GM21576 (cell line): Measurements from ENCODE around the gene SELENOF.

Experiments used
- ATAC-seq: cut with Tn5 transposase; IDR thresholded peaks from one replicate; pipeline ENCODE4 v1.9.1; 2021; ENCODE audit warnings: mild to moderate bottlenecking, moderate library complexity; ENCODE audit not compliant: unreplicated experiment

Gene SELENOF

DNA sequence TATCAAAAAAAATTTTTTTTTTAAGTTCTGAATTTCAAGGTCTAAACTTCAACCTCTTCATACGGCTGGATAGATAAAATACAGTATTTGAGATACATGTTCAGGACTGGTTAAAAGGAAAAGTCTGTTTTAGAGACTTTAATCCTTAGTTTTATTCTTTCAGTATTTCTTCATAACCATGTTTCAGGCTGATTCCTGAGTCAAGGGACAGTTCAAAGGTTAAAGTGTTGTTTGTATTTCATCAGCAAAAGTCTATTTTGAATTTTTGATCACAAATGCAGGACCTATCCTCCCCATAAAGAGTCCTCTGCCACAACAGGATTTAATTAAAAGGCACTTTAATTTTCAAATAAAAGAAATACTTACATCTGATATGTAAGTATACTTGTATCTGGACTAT is 53.5 kb downstream of the SELENOF start:
- no peak for ATAC-seq

GRCh38 chr1:86860020-86860419 is 53.9 kb downstream of the SELENOF start:
- ATAC-seq, result no peak

- no peak for ATAC-seq
Measured at GRCh38 chr1:86858524-86859261, 55.2 kb downstream of the SELENOF start.

- ATAC-seq, result no peak
Measured at GRCh38 chr1:86856196-86856595, 57.7 kb downstream of the SELENOF start.

- ATAC-seq, result no peak
Measured at GRCh38 chr1:86854352-86854751, 59.6 kb downstream of the SELENOF start.

DNA sequence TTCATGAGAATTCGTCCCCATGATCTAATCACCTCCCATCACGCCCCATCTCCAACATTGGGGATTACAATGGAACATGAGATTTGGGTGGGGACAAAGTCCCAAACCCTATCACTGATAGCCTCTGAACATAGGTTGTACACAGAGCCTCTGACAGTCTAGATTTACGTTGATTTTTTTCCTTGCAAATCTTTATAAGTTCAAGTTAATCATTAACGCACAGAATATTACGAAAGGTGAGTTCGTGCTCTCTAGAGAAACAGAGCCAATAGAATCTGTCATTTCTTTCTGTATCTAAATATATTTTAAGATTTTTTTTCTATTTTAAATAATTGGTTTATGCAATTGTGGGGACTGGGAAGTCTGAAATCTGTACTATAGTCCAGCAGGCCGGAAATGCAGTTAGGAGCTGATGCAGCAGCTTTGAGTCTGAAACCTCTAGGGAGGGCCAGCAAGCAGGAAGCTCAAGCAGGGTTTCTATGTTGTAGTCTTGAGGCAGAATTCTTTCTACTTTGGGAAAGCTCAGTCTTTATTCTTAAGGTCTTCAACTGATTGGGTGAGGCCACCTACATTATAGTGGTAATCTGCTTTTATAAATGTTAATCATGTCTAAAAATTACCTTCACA is 61.0 kb downstream of the SELENOF start:
- no peak for ATAC-seq

DNA sequence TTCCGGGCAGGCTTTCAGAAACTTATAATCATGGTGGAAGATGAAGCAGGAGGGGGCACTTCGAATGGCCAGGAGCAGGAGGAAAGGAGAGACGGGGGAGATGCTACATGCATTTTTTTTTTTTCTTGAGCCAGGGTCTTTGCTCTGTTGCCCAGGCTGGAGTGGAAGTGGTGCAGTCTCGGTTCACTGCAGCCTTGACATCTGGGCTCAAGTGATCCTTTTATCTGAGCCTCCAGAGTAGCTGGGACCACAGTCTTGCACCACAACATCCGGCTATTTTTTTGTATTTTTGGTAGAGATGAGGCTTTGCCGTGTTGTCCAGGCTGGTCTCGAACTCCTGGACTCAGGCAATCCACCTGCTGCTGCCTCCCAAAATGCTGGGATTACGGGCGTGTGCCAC is 61.6 kb downstream of the SELENOF start:
- no peak for ATAC-seq

GRCh38 chr1:86849756-86850155 is 64.2 kb downstream of the SELENOF start:
- ATAC-seq, result no peak

DNA sequence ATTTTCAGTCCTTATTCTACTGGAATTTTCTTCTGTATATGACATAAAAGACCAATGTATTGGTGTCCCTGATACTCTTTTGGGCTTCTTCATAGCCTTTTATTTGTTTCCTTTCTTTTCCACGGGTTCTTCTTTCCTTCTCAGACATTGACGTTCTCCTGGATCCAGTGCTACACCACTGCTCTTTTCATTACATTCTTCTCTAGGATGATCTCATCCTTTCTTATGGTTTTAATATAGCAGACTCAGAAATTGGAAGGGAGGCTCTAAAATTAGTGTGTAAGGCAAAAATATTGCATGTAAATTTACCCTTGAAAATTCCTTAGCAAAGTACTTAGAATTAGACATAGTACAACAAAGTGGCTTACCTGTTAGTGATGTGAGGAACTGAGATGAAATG is 65.3 kb downstream of the SELENOF start:
- ATAC-seq, result no peak

- ATAC-seq, result no peak
Measured at GRCh38 chr1:86846164-86846647, 67.7 kb downstream of the SELENOF start.

DNA sequence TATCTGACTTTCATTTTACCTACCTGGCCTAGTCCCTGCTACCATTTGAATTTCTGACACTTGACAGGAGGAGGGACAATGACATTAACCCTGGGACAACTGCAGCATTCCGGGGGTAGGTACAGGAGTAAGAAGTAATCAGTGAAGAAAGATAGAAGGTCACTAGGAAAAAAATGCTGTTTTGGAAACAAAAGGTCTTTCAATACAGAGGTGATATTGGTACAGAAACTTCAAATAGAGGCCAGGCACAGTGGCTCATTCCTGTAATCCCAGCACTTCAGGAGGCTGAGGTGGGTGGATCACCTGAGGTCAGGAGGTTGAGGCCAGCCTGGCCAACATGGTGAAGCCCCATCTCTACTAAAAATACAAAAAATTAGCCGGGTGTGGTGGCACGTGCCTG is 68.4 kb downstream of the SELENOF start:
- no peak for ATAC-seq

- no peak for ATAC-seq
Measured at GRCh38 chr1:86841116-86841515, 72.8 kb downstream of the SELENOF start.

DNA sequence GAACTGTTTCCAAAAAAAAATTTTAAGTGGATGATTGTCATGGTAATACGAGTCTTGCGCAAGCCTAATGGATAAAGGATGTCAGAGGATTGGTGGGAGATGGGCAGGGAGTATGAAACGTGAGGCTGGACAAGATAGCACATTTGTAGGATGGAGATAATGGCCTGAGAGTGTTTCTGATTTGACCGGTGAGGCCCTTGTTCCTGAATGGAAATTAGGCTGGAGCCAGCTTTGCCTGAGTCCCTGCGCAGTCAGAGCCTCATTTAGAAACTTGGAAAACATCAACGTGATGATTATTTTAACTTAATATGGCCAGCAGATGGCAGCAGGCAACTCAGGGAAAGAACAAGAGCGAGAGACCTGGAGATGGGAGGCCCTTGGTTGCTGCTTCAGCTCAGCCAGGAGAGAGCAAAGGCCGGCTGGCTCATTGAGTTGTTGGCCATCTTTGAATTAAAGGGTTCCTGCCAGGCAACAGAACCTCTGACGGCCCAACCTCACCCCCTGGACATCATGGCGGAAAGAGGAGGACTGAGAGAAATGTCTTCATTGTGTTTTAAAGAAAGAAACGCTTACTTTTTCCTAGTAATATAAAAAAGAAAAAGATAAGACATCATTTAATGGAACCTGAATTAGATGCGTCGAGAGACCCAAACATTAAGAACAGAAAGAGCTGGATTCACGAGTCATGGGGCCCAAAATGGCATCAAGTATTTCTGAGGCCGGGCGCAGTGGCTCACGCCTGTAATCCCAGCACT is 80.3 kb downstream of the SELENOF start:
- ATAC-seq, result peak; percentile 70

GRCh38 chr1:86832433-86832832 is 81.5 kb downstream of the SELENOF start:
- ATAC-seq, result no peak

DNA sequence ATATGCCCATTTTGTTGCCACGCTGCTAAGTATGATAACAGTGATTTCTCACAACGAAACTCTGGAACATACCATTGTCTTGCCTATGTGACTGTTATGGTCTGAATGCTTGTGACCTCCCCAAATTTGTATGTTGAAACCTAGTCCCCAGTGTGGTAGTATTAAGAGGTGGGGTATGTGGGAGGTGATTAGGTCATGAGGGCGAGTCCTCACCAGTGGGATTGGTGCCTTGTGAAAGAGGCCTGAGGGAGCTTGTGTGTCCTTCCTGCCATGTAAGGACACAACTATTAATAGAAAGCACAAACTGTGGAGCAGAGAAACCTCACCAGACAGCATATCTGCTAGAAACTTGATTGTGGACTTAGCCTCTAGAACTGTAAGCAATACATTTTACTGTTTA is 84.6 kb downstream of the SELENOF start:
- ATAC-seq, result no peak

DNA sequence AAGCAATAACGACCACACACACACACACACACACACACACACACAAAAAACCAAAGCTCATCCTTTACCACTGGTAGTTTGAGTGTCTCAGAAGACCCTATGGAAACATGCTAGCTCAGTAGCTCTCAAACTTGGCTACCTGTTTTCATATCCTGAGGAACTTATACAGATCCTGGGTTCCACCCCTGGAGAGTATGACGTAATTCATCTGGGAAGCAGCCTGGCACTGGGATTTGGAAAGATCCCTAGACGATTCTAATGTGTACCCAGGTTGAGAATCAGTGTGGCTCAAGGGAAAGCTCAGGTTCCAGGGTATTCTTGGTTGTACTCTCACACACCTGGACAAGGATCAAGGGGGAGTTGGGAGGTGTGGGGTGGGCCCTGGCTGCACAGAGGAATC is 85.9 kb downstream of the SELENOF start:
- no peak for ATAC-seq

DNA sequence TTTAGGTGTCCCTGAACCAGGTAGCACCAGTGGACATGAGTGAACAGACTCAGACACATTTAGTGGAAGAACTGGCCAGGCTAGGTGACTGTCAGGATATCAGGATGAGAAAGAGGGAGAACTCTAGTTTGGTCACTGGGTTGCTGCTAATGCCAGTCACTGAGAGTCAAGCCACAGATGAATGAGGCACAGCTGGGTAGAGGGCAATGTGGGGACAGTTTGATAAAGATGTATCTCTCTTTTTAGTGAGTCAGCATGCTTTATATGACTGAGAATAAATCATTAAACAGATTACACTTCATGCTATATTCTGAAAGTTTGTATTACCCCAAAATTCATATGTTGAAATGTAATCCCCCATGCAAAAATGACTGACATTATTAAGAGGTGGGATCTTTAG is 87.1 kb downstream of the SELENOF start:
- ATAC-seq, result no peak

DNA sequence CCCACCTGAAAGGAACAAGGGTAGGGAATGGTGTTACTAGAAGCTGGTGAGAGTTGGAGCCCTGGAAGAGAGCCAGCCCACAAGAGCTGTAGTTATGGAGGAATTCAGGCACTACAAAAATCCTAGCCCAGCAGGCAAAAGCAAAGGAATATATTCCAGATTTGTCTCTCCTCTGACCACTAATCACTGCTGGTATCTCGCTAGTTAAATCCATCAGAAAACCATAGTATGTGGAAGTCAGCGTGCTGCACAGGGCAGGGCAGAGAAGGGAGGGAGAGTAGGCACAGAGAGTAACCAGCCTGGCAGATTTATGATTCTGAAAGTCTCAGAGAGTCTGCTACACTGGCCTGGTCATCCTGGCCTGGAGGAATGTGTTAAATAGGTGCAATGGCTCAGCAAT is 88.6 kb downstream of the SELENOF start:
- ATAC-seq, result no peak

DNA sequence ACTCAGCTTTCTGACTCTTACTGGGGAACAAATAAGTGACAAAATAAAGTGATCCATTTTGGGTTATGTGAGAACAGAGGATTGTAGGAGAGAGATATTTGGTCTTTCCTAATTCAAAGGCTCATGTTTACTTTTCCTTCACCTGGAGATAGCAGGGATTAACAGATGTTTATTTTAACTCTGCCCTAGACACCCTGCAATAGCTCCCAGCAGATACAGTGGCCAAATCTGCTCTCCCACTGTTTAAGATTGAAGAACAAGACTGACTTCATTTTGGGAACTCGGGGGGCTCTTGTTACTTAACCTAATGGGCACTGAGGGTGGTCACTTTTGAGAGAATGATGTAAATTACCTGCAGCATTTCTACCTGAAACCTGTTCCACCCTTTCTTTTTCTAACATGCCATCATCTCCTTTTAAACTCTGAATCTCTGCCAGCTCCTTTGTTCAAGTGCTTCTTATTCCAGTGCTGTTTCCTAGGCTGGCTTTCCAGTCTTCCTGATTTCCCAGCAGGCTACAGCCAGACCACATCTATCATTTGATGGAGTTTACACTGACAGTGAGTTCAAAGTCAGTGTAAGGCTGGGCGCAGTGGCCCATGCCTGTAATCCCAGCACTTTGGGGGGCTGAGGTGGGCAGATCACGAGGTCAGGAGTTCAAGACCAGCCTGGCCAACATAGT is 90.0 kb downstream of the SELENOF start:
- no peak for ATAC-seq

DNA sequence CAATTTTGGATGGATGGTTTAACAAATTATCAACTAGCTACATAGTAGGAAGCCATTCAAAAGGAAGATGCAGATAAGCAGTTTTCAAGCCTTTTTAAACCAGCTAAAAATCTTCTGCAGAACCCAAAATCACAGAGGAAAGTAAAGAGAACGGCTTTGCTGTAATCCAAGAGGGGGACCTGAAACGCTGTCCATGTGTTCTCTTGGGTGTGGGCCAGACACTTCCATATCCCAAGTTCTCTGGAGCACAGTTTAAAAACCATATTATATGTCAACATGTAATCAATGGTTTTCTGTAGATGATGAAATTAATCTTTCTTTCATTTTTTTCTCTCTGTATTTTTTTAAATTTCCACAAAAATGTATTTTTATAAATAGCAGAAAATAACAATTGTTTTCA is 90.5 kb downstream of the SELENOF start:
- ATAC-seq, result no peak

GRCh38 chr1:86822459-86822858 is 91.5 kb downstream of the SELENOF start:
- no peak for ATAC-seq
